GM20000 (cell line): Measurements from ENCODE around the gene DUSP5.

ENCODE experiments used
- DNase-seq: peaks from one replicate; pipeline ENCODE4 v3.0.0; 2012; ENCODE audit warnings: low spot score
- TF ChIP-seq, protein P1 (sequence below): IDR thresholded peaks from 2 replicates; pipeline ENCODE4 v1.5.1; 2012; ENCODE audit warnings: mild to moderate bottlenecking, control low read depth; ENCODE audit errors: extremely low read depth, missing control alignments

Gene DUSP5

DNA sequence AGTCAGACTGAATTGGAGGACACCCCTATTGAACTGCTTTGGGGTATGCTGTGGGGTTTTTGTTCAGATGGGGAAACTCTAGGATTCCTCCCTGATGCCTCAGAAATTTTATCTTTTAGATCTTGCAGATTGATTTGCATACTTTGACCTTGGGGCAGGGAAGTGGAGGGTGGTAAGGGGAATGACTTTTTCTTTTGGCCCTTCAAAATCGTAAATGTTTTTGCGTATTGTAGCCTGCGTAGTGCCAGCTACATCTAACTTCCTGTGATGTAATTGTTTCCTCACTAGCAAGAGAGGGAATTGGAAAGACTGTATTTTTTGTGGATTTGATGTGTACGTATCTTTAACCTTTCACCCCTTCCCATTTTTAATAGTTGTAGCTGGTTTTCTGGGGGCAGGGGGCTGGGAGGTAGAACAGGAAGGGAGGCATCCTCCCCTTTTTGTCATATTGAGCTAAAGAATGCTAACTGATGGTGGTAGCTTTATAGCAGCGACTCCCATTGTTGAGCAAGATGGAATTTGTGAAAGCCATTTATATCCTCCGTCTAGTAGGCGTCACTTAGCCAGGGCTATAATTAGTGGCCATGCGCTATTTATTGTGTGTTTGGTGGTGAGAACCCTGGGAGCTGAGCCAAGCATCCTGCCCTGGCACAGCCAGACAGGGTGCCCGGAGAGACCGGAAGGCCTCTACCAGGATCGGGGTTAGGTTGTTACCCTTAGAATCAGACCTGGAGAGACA, 11.3 kb downstream of the DUSP5 start:
- DNase-seq, result no peak
- TF ChIP-seq, protein P1, sequence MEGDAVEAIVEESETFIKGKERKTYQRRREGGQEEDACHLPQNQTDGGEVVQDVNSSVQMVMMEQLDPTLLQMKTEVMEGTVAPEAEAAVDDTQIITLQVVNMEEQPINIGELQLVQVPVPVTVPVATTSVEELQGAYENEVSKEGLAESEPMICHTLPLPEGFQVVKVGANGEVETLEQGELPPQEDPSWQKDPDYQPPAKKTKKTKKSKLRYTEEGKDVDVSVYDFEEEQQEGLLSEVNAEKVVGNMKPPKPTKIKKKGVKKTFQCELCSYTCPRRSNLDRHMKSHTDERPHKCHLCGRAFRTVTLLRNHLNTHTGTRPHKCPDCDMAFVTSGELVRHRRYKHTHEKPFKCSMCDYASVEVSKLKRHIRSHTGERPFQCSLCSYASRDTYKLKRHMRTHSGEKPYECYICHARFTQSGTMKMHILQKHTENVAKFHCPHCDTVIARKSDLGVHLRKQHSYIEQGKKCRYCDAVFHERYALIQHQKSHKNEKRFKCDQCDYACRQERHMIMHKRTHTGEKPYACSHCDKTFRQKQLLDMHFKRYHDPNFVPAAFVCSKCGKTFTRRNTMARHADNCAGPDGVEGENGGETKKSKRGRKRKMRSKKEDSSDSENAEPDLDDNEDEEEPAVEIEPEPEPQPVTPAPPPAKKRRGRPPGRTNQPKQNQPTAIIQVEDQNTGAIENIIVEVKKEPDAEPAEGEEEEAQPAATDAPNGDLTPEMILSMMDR, result no peak

GRCh38 chr10:110509560-110509959, 11.9 kb downstream of the DUSP5 start:
- TF ChIP-seq, protein P1, result no peak
- DNase-seq, result no peak

DNA sequence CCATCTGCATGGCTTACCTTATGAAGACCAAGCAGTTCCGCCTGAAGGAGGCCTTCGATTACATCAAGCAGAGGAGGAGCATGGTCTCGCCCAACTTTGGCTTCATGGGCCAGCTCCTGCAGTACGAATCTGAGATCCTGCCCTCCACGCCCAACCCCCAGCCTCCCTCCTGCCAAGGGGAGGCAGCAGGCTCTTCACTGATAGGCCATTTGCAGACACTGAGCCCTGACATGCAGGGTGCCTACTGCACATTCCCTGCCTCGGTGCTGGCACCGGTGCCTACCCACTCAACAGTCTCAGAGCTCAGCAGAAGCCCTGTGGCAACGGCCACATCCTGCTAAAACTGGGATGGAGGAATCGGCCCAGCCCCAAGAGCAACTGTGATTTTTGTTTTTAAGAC, 12.4 kb downstream of the DUSP5 start:
- DNase-seq, result no peak
- TF ChIP-seq, protein P1, result no peak

- TF ChIP-seq, protein P1, result no peak
- DNase-seq, result no peak
Observed at GRCh38 chr10:110510730-110511129, 13.0 kb downstream of the DUSP5 start.

- TF ChIP-seq, protein P1, result no peak
- DNase-seq, result no peak
Observed at GRCh38 chr10:110511734-110512449, 14.2 kb downstream of the DUSP5 start.

GRCh38 chr10:110512461-110513187, 14.9 kb downstream of the DUSP5 start:
- TF ChIP-seq, protein P1, result no peak
- DNase-seq, result no peak

GRCh38 chr10:110513949-110514348, 16.2 kb downstream of the DUSP5 start:
- TF ChIP-seq, protein P1, result no peak
- DNase-seq, result no peak
